Colonic mucosa (tissue), 4 donors: ENCODE data around the gene MACROD2. TPM values are rescaled to one million over a fixed set of nuclear protein-coding genes. Genes with fewer than 3 reads are reported as not detected.

Source experiments
- DNase-seq: peaks from one replicate; pipeline ENCODE4 v3.0.0-alpha.2; 2020
- H3K27ac ChIP-seq: fragments of 200-600 bp; one replicate; pipeline ENCODE4 v1.8.0; 2021
- H3K27me3 ChIP-seq: fragments of 200-600 bp; one replicate; pipeline ENCODE4 v1.8.0; 2021
- H3K36me3 ChIP-seq: fragments of 200-600 bp; one replicate; pipeline ENCODE4 v1.8.0; 2021
- H3K4me1 ChIP-seq: fragments of 200-600 bp; one replicate; pipeline ENCODE4 v1.8.0; 2021; ENCODE audit warnings: mild to moderate bottlenecking
- H3K4me3 ChIP-seq: fragments of 200-600 bp; one replicate; pipeline ENCODE4 v1.8.0; 2021
- H3K9ac ChIP-seq, 2 donors: one replicate each; pipeline ENCODE4 v1.7.0; 2013; ENCODE audit warnings: control low read depth in 2 of 2, low read depth in 2 of 2, low read length in 2 of 2
- H3K9me3 ChIP-seq: fragments of 200-600 bp; one replicate; pipeline ENCODE4 v1.8.0; 2021
- CTCF ChIP-seq: fragments of 200-600 bp; IDR thresholded peaks from one replicate; pipeline ENCODE4 v1.8.0; 2022; ENCODE audit warnings: antibody characterized with exemption, mild to moderate bottlenecking
- intact Hi-C: fragments of 100-400 bp; cut with DNase I; formaldehyde crosslinking; loops from one replicate; pipeline ENCODE4 v1.14.1; 2022
- total RNA-seq, 2 donors: library from RNA; stranded (reverse); fragmentation: NEBNext Ultra II Directional in 1 of 2; extraction: Animal tissue kit (Norgen Biotek cat#: 25700) in 1 of 2; gene quantifications; one replicate each; pipeline ENCODE4 v1.2.1, GENCODE V29; 2021
- donor health status: healthy.
- donor health status: DM: no; HTN: no; CAD: no.
- donor health status: DM: no; HTN: no; CAD: no.

MACROD2 gene
- total RNA-seq, 2 donors from 2014 or later, result 3.2 to 3.3 TPM

- H3K36me3 ChIP-seq, result no peaks in the 10 kb centered on the region
- no peaks in the 10 kb centered on the region for H3K4me1 ChIP-seq
- TF ChIP-seq CTCF, result no peak
- no peaks in the 10 kb centered on the region for H3K27me3 ChIP-seq
- H3K27ac ChIP-seq, result no peak overlapping the region
- no peak overlapping the region for H3K4me3 ChIP-seq
- DNase-seq, result no peak
- H3K9me3 ChIP-seq, result no peaks in the 10 kb centered on the region
- intact Hi-C loops, result no loop called here
- no peak overlapping the region for H3K9ac ChIP-seq
These were observed 2040.3 kb downstream of the MACROD2 start for GRCh38 chr20:16035576-16035975.

- H3K36me3 ChIP-seq, result no peaks in the 10 kb centered on the region
- no peak for DNase-seq
- intact Hi-C loops, result no loop called here
These were observed 2041.0 kb downstream of the MACROD2 start for GRCh38 chr20:16036331-16036730.

GRCh38 chr20:16040742-16041141 is 2045.4 kb downstream of the MACROD2 start:
- H3K27ac ChIP-seq, result no peak overlapping the region
- DNase-seq, result no peak
- no peak overlapping the region for H3K4me3 ChIP-seq
- no peaks in the 10 kb centered on the region for H3K9me3 ChIP-seq
- H3K27me3 ChIP-seq, result no peaks in the 10 kb centered on the region
- TF ChIP-seq CTCF, result no peak
- no peaks in the 10 kb centered on the region for H3K36me3 ChIP-seq
- H3K4me1 ChIP-seq, result no peaks in the 10 kb centered on the region
- intact Hi-C loops, result no loop called here
- H3K9ac ChIP-seq, result no peak overlapping the region

More at GRCh38 chr20:16036331-16036730, 2041.0 kb downstream of the MACROD2 start:
- TF ChIP-seq CTCF, result no peak
- no peaks in the 10 kb centered on the region for H3K27me3 ChIP-seq
- H3K4me1 ChIP-seq, result no peaks in the 10 kb centered on the region
- no peaks in the 10 kb centered on the region for H3K9me3 ChIP-seq
- H3K4me3 ChIP-seq, result no peak overlapping the region
- H3K27ac ChIP-seq, result no peak overlapping the region
- no peak overlapping the region for H3K9ac ChIP-seq

- Histone ChIP-seq H3K4me1 (no peaks in the 10 kb centered on the region), H3K4me3 (no peak overlapping the region), H3K9me3 (no peaks in the 10 kb centered on the region), H3K27ac (no peak overlapping the region), H3K9ac (no peak overlapping the region), H3K36me3 (no peaks in the 10 kb centered on the region), H3K27me3 (no peaks in the 10 kb centered on the region)
- intact Hi-C loops, result no loop called here
- no peak for DNase-seq
- no peak for TF ChIP-seq CTCF
These were observed 2047.4 kb downstream of the MACROD2 start for GRCh38 chr20:16042731-16043130.

- Histone ChIP-seq H3K27me3 (no peaks in the 10 kb centered on the region), H3K4me1 (no peaks in the 10 kb centered on the region), H3K9me3 (no peaks in the 10 kb centered on the region), H3K9ac (no peak overlapping the region), H3K4me3 (no peak overlapping the region), H3K36me3 (no peaks in the 10 kb centered on the region), H3K27ac (no peak overlapping the region)
- DNase-seq, result no peak
- TF ChIP-seq CTCF, result no peak
- intact Hi-C loops, result no loop called here
These were observed 2048.6 kb downstream of the MACROD2 start for GRCh38 chr20:16043931-16044330.

GRCh38 chr20:16048876-16049275 is 2053.6 kb downstream of the MACROD2 start:
- Histone ChIP-seq H3K36me3 (no peaks in the 10 kb centered on the region), H3K9me3 (no peaks in the 10 kb centered on the region), H3K4me3 (no peak overlapping the region), H3K27me3 (no peaks in the 10 kb centered on the region), H3K9ac (no peak overlapping the region), H3K4me1 (no peaks in the 10 kb centered on the region), H3K27ac (no peak overlapping the region)
- DNase-seq, result no peak
- no peak for TF ChIP-seq CTCF
- intact Hi-C loops, result no loop called here
